UCSD-AML1 (cell line): ENCODE data around the gene TBX21.

Experiments used
- DNase-seq: peaks from one replicate; lab custom pipeline; 2025; ENCODE audit not compliant: unreplicated experiment; lab: John Stamatoyannopoulos, UW

The TBX21 gene

DNA sequence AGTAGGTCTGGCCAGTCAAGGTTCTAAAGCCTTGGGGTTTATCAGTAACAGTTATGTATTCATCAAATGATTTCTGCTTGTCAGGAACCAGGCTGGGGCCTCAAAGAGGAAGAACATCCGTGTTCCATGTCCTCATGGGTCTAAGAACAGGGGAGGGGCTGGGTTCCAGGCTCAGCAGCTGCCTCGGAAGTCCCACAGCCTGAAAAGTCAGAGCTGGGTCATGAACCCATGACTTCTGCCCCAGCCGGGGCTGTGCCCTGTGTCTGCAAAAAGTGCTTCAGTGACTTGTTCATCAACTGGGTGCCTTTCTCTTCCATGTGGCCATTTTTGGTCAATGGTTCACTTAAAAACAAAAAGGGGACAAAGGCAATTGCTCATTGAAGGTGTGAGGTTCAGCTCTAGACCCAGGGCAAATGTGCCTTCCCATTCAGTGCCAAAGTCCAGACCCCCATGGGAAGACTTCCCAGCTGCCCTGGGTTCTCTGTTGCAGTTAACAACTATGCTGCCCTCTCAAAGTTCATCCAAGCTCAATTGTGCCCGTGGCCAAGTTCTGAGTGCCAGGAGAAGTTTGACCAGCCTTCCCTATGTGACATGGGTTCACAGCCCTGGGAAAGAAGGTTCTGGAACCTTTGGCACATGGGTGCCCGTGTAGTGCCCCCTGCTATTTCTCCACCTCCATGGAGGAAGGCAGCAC lies 20.6 kb upstream of the TBX21 start:
- DNase-seq = peak; percentile 41

GRCh38 chr17:47713980-47714700 lies 18.9 kb upstream of the TBX21 start:
- no peak for DNase-seq

DNA sequence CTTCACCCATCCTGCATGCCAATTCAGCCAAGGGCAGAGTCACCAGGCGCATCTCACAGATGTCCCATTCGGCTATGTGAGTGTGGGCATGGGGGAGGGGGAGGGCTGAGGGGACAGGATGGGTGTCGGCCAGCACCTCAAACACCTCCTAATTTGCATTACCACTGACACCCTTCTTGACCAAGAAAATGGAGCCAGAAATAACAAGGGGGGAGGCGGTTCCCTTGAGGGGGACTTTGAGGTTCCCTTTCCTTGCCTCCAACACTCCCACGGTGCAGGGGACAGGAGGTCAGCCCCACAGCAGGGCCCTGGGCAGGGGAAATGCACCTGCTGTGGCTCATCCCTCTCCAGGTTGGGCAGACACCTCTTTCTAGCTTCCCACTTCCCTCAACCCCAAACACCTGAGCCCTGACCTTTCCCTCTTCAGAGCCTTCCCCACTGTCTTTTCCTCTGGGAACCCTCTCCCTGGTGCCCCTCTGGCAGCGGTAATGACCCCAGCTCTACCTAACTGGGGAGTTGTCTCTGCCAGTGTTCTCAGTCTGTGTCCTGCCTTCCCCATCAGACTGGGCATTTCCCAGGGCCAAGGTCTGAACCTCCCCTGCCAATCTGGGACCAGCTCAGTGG lies 18.2 kb upstream of the TBX21 start:
- no peak for DNase-seq

DNA sequence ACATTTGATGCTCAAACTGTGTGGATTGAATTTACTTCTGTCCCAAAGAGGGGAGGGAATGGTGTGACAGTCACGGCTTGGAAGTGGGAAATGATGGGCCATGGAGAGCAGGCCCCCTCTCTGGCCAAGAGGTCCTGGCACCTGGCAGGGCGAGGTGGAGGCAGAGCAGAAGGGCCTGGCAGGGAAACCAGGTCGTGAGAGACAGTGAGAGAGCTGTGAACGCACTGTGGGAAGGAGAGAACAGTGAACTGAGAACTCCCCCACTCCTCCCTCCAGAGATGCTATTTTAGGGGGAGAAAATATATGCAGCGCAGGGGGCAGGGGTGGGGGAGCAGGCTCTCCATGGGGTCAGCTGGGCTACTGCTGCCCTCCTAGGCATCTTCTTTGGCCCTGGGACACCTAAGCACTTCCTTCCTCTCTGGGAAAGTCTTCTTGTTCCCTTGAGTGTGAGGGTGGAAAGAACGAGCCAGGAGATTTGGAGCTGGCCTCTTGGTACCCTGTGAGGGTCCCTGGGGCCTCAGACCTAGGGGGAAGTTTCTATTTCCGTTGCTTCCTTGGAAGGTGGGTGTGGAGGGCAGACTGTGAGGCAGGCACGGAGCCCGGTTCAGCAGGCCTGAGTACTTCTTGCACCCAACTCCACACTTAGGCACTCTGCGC lies 17.2 kb upstream of the TBX21 start:
- no peak for DNase-seq

GRCh38 chr17:47716375-47716774 lies 16.7 kb upstream of the TBX21 start:
- no peak for DNase-seq

- DNase-seq = peak; percentile 48
These were observed 15.8 kb upstream of the TBX21 start for GRCh38 chr17:47717261-47717697.

- DNase-seq = peak; percentile 32
These were observed 14.9 kb upstream of the TBX21 start for GRCh38 chr17:47717979-47718621.

DNA sequence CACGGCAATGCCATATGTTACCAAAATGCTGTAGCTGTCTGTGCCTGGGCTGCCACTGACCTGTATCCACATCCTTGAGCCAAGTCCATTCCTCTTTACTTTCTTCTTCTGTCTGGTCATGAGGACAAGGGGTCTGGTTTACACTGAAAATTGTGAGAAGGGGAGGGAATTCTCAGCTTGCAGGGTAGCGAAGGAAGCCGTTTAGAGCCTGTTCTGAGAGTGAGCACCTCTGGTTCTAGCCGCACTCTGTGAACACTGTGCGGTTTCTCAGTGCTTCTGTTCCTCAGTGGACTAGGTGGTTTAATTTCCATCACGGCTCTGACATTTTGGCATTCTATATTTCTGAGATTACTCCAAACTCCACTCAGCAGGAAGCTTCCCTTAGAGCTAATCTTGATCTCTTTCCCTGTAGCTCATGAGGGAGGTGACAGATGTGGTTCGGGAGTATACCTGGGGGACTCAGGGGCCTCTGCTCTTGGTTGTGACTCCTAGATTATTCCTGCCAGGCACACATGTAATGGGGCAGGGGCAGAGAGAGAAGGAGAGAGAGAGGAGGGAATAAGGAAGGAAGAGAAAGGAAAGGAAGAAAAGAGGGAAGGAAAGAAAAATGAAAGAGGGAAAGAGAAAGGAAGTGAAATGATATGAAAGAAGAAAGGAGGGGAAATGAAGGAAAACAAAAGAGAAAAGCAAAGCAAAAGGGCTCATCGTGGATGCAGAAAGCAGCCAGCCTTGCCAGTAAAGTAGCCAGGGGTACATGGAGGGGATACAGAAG lies 14.2 kb upstream of the TBX21 start:
- DNase-seq = no peak

DNA sequence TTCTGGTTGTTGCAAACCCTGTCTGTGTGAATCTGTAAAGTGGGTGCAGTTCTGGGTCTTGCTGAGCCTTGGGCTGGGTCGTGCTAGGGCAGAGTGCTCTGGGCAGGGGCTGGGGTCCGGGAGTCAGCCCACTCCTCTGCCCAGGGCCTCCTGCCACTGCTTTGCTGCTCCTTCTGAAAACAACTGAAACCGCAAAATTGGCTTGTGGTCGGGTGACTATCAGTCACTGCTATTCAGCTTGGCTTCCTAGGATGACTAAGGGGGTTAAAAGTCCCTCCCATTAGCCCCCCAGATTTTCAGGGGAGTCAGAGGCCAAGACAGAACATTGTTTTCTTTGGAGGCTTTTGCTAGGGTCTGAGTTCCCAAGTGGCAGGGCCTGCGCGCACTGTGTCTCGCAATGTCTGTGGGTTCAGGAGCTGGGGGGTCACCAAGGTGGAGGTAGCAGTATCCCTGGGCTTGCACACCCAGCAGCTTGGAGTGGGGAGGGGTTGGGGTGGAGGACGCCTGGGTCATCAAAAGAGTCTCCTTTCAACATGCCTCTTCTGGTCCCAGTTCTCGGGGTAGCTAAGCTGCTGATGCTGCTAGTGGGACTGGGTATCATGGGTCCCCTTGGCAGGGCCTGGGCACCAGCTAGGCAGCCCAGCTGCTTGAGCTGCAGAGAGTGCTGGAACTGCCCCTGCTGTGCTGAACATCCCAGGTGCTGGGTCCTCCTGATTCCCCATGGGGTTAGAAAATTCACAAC lies 13.5 kb upstream of the TBX21 start:
- DNase-seq = peak; percentile 54

- no peak for DNase-seq
These were observed 12.8 kb upstream of the TBX21 start for GRCh38 chr17:47720196-47720595.

- DNase-seq = peak; percentile 75
These were observed 12.1 kb upstream of the TBX21 start for GRCh38 chr17:47720754-47721533.

DNA sequence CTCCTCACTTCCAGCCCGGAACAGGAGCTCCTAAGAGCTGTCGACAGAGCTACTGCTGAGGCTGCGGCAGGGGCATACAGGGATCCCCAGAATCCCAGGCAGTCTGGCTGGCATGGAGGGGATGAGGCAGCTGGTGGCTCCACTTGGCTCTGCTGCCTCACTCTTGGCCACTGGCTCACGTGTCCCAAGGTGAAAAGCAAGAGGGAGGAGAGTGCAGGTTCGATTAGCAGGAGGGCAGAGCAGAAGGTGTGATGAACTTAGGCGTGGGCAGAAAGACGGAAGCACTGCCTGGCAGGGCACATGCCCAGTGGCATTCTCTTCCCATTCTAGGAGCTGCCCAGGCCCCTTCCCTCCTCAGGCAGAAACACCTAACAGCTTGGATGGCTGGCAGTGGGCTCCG lies 11.3 kb upstream of the TBX21 start:
- no peak for DNase-seq

DNA sequence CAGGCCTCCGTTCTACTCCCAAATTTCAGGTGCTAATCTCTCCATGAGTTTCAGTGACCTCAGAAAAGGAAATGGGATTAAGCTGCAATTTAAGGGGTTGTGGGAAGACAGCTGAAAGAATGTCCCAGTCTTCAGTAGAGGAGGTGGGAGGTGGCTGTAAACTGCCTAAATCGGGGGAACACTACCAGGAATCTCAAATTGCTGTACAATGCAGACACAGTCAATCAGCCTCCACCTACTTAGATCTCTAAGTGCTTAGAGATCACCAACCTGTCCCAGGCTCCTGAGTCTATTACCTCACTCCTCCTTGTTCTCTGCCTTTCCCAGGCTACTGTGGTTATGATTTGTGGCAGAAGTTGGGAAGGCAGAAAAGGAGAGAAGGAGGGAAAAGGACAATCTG lies 8.3 kb upstream of the TBX21 start:
- no peak for DNase-seq

- DNase-seq = no peak
These were observed 7.5 kb upstream of the TBX21 start for GRCh38 chr17:47725446-47726111.

- DNase-seq = no peak
These were observed 6.0 kb upstream of the TBX21 start for GRCh38 chr17:47726796-47727703.

DNA sequence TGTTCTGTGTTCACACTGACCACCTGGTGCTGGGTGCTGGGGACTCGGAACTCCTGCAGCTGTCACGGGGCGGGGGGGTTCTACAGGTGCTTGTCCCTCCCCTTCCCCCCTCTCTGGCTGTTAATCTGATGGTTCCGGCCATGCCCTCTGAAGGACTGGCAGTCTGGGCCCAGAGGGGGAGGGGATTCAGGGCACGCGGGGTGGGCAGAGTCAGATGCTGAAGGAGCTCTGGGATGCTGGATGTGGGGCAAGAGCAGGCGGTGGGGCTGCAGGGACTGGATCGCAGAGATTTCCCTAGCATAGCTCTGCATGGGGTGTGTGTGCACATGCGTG lies 5.4 kb upstream of the TBX21 start:
- no peak for DNase-seq

DNA sequence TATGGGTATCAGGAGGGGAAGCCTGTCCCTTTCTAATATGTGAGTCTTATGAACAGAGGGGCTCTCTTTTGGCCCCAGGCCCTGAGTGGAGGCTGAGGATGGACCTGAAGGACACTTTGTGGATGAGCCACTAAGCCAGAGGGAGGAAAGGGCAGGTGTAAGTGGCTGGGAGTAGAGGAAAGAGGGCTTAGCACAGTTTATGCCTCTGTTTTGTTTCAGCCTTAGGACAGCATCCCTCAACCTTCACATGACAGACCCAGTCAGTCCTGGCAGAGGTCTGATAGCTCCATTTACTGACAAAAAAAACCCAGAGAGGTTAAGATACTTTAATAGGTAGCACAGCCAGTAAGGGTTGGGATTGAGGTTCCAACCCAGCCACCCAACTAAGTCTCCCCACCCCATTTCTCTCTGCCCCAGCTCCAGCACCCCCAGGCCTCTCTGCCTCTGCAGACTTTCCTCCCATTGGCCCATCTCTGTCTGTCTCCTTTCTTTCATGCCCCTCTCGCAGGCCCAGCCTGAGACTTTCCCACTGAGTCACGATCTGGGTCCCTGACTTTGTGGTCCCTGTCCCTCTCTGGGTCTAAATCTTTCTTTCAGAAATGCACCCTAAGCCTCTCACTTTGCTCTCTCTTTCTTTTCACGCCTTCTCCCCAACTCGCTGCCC lies 4.7 kb upstream of the TBX21 start:
- DNase-seq = no peak
